Erythroblast (primary cell): ENCODE results near the gene ICOSLG.
"Not testable (repeated sequence)": the region's sequence is repeated elsewhere in the genome, so short reads cannot be mapped to it uniquely, and the experiment has no call there.

ENCODE experiments used
- GATA1 ChIP-seq: IDR thresholded peaks from 2 replicates; pipeline ENCODE4 v1.6.1; 2011; ENCODE audit warnings: low read depth, mild to moderate bottlenecking, control low read depth, low read length, moderate library complexity
- POLR2A ChIP-seq: IDR thresholded peaks from 2 replicates; pipeline ENCODE4 v1.6.1; 2011; ENCODE audit warnings: mild to moderate bottlenecking, low read length

GRCh38 chr21:44227614-44228013, 13.1 kb downstream of the ICOSLG start:
- TF ChIP-seq POLR2A, GATA1: not testable (repeated sequence)
